NCI-H2196 (cell line): ENCODE data around the gene PHLDA1.
"Not testable (repeated sequence)": the region's sequence is repeated elsewhere in the genome, so short reads cannot be mapped to it uniquely, and the experiment has no call there.

ENCODE experiments used
- DNase-seq: peaks from one replicate; lab custom pipeline; 2025; ENCODE audit not compliant: unreplicated experiment; lab: John Stamatoyannopoulos, UW

PHLDA1 gene

DNA sequence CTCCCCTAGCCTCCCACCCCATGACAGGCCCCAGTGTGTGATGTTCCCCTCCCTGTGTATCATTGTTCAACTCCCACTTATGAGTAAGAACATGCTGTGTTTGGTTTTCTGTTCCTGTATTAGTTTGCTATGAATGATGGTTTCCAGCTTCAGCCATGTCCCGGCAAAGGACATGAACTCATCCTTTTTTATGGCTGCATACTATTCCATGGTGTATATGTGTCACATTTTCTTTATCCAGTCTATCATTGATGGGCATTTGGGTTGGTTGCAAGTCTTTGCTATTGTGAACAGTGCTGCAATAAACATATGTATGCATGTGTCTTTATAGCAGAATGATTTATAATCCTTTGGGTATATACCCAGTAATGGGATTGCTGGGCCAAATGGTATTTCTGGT is 43.9 kb downstream of the PHLDA1 start:
- not testable (repeated sequence) for DNase-seq

DNA sequence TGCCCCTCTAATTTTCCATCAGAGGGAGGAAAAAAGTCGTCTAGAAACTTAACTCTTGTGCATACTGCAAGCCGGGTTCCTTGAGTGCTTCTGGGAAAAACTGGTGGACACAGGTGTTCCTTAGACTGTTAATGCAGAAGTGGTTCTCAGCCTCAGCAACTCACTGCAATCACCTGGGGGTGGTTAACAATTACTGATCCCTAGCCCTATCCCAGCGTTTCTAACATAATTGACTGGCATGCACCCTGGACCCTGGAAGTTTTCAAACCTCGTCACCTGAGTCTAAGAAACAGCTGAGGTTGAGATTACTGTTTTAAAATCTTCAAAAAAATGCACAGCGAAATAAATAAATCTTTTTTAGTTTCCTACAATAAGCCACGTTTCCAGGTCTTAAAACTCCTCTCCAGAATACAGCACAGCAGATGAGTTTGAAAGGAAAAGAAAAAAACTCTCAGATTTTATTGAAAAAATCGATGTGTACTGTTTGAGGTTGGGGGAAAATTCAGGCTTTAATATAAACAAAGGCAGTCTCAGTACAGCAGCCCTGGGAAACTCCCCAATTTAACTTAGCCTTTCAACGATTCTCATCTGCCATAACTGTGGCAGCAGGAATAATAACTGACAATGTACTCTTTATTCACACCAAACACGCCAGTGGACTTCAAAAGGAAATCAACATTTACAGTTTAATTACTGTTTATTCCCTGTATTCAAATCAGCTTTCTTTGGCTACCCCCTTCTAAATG is 45.4 kb downstream of the PHLDA1 start:
- DNase-seq, result no peak

DNA sequence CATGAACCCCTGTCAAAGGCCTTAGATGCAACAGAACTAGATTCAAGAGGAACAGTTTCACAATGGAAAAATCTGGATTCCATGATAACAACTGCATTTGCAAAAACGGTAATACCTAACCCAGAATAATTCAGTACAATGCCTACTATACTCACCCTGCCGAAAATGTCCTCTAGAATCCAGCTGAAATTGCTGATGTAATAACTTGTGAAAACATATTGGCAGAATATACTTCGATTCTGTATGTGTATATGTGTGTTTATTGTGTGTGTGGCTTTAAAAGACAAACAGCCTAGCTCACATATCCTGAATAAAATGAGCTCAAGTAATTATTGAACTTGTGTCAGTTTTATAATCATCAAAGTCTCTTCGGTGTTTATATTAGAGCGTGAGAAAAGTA is 46.0 kb downstream of the PHLDA1 start:
- no peak for DNase-seq

DNA sequence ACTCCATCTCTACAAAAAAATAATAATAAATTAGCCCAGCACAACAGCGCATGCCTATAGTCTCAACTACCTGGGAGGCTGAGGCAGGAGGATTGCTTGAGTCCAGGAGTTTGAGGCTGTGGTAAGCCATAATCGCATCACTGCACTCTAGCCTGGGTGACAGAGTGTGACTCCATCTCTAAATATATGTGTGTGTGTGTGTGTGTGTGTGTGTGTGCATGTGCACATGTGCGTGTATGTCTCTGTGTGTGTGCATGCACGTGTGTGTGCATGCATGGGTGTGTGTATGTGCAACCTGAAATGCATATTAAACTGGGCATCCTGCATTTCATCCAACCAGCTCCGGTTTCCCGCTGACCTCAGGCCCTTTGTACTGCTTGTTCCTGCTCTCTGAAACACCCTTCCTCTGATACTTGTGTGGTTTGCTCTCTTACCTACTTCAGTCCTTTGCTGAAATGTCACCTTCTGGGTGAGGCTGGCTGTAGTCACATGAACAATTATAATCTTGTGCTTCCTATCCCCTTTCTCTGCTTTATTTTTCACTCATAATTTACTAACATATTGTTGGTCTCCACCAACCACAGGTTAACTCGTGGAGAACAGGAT is 46.9 kb downstream of the PHLDA1 start:
- DNase-seq, result no peak

DNA sequence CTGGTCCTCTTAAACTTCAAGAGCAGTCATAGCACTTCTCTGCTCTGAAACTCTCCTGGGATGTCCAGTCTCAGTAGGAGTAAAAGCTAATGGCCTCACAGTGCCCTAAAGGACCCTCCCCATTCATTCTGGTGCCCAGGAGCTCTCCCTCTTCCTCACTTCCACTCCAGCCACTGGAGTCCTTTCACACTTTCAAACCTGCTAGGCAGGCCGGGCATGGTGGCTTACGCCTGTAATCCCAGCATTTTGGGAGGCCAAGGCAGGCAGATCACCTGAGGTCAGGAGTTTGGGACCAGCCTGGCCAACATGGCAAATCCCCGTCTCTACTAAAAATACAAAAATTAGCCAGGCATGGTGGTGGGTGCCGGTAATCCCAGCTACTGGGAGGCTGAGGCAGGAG is 47.7 kb downstream of the PHLDA1 start:
- peak; percentile 17 for DNase-seq

DNA sequence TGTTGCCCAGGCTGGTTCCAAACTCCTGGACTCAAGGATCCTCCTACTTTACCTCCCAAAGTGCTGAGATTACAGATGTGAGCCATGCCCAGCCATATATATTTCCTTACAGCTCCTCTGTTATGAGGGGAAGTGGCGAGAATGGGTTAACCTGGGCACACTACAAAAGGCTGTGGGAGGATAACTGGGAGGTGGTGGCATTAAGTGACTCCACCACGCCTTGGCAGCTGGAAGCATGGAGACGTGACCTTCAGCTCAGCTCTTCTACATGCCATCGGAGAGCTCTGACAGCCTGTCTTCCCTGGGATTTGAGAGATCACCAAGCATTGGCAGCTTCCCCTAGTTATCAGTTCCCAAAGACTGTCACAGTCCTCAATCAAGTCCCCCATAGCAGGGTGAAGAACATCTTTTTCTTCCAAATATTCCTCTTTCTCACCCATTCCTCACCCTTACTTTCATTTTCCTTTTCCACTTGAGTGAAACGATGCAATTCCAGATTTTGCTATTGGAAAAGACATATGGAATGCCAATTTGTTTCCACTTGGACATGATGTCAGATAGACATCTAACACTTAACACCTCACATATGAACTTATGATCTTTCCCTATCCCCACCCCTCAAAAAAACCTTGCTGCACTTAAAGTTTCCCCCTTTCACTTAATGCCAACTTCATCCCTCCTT is 48.5 kb downstream of the PHLDA1 start:
- DNase-seq, result peak; percentile 28

DNA sequence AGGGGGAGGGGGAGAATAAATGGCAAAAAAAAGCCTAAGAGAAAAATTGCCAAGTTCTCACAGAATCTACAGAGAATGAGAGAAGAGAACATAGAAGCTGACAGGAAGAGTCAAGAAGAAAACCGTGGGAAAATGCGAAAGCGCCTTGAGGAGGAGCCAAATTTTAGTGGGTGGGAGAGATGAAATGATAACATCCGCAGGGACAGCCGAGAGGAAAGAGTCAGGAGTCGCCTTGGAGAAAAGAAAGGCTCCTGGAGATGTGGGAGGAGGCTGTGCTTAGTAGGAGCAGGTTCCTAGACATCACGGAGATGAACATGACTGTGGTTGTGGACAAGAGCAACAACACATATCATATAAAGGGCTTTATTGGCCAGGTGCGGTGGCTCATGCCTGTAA is 49.4 kb downstream of the PHLDA1 start:
- no peak for DNase-seq

DNA sequence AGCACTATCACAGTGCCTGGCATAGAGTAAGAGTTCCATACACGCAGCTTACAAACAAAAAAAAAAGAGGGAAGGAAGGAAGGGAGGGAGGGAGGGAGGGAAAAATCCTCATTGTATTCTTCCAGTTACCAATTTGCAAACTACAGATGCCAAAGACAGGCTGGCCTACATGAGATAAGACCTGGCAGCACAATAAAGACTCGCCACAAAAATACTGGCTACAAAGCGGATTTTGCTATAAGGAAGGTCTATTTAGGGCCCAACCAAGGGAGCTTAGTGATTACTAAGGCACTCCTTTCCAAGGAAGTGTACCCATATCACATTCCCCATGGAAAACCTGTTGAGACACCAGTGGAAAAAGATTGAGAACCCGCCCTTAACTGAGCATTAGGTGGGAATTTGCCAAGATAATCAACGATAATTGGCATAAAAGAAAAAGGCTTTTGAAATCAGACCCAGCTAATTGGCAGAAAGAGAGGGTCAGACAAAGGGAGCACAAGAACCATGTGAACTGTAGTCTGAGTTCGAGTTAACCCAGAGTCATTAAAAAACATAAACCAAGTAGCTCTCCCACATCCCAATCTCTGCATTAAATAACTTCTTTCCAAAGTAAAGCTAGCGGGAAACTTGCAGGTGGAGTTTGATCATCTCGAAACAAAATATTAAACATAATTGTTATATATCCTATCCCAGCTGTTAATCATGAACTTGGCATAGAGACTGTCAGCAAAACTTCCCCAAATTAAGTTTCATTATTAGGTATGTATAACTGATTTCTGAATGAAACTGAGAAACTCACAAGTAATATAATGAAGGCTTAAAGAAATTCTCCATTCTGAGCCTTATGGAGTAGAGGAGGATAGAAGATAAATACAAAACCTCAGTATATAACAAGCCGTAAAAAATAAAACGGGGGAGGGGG is 50.1 kb downstream of the PHLDA1 start:
- DNase-seq, result no peak

DNA sequence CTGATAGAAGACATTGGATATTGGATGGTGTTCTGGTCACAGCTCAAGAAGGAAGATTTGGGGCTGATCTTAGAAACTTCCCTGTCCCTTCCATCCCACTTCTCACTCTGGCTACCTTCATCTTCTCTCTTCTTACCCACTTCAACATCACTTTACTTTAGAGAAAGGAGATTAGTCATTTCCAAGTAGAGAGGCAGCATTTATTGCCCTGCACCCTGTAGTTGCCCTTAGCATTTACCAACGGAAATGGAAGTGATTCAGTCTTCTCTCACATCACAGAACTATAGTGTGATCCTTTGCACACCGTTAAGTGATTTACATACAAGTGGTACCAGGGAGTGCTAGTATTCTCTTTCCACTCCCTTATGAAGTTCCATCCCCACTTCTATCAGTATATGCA is 52.4 kb downstream of the PHLDA1 start:
- no peak for DNase-seq

DNA sequence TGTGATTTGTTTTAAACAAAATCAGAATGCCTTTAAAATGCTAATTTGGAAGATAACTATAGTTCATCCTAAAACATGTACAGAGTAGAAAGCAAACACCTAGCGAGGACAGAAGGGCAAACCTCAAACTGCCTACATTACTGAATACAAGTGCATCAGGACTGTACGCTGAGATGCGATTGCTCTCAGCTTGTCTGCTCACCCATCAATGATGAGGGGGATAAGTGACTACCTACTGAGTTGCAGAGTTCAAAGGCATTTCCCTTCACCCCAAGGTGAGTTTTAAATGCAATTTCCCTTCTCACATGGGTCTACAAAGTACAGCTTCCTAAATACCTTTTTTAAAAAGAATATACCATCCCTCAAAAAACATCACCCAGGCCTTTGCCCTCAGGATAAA is 52.9 kb downstream of the PHLDA1 start:
- no peak for DNase-seq

DNA sequence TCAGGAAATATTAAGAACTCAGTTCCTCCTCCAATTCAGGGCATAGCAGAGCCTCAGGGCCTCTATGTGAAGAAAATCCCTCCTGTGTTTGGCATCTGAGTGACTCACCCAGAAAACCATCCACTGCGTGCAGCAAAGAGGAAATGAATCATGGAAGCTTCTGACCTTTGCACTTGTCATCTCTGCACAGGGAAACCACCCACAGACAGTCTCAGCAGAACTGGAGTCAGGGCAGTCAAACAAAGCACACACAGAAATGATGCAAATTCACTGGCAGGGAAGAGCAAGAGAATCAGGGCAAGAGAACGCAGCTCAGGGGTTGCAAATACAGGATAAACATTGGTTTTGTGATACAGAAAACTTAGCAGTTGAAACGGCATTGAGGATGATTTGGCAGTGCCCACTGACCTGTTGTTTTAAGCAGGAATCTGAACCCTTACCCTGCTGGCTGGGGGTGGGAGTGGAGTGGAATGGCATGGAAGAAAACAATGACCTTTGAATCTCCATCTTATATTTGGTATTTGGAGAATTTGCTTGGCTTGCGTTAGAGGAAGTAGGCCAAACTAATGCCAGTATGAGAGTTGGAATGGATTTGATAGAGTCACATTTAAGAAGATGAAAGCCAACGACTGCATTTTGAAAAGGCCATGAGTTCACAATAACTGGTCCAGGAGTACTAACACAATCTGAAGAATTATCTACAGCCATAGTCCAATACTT is 53.5 kb downstream of the PHLDA1 start:
- peak; percentile 55 for DNase-seq

DNA sequence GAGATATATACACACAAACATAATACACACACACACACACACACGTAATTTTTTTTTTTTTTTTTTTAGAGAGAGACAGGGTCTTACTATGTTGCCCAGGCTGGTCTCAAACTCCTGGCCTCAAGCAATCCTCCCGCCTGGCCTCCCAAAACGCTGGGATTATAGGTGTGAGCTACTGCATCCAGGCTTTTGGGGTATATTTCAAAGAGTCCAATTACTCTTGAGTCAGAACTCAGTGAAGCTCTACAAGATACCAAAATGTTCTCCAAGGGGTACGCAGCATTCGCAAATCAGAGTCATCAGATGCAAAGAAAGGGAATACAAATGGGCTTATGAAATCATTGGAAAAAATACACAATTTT is 54.0 kb downstream of the PHLDA1 start:
- DNase-seq, result no peak

DNA sequence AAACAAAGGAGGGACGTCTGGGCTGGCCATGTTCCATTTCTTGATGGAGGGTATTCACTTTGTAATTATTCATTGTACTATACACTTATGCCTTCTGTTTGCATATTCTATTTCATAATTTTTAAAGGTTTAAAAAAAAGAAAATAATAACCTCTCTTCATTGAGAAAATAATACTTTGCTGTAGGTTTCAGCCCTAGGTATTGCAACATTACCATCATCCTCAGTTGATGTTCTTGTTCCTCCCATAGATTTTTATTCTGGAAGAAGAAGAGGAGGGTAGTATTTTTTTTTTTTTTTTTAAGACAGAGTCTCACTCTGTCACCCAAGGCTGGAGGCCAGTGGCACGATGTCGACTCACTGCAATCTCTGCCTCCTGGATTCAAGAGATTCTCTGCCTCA is 54.7 kb downstream of the PHLDA1 start:
- DNase-seq, result no peak

DNA sequence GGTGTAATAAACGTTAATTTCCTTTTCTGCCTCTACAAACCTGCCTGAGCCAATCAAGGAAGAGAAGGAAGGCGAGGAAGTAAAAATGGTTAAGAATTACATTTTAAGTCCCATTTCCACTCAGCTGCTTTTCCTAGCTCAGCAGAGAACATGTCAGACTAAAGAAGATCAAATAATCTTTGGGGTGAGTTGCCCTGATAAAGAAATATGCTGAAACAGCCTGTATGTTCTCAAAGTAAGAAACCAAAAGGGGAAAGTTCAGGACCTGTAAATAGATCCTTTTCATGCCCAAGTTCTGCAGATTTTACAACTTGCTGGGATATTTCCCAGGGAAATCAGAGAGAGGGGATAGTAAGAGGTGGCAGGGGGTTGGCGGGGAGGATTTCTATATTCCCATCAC is 55.5 kb downstream of the PHLDA1 start:
- DNase-seq, result no peak

DNA sequence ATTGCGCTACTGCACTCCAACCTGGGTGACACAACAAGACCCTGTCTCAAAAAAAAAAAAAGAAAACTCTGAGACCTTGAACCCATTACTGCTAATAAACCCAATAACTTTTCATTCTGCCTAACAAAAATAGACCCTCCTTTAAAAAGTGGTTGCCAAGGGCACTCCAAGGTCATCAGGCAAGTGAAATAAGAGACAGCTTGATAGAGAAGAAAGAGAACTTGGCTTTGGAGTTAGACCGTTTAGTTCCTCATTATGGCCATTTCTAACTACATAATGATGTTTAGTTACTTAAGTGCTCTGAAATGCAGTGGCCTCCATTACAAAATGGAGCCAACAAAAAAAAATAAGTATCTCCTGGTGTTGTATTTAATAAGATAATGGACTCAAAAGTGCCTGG is 55.9 kb downstream of the PHLDA1 start:
- no peak for DNase-seq
